DMS153 treated with DMSO at 0.1 percent for 48 hours (cell line): ENCODE measurements around the gene DNAAF1.

Source experiments
- DNase-seq: peaks from one replicate; lab custom pipeline; 2025; ENCODE audit not compliant: unreplicated experiment; lab: John Stamatoyannopoulos, UW

The DNAAF1 gene

GRCh38 chr16:84159007-84159406, 13.9 kb downstream of the DNAAF1 start:
- no peak for DNase-seq

- no peak for DNase-seq
These were observed 14.7 kb downstream of the DNAAF1 start for GRCh38 chr16:84159800-84160199.

- DNase-seq = no peak
These were observed 15.9 kb downstream of the DNAAF1 start for GRCh38 chr16:84161037-84161436.

- DNase-seq = no peak
These were observed 16.7 kb downstream of the DNAAF1 start for GRCh38 chr16:84161801-84162200.

GRCh38 chr16:84165746-84166145, 20.6 kb downstream of the DNAAF1 start:
- no peak for DNase-seq

- no peak for DNase-seq
These were observed 21.9 kb downstream of the DNAAF1 start for GRCh38 chr16:84166796-84167695.

GRCh38 chr16:84169765-84170310, 24.7 kb downstream of the DNAAF1 start:
- no peak for DNase-seq

GRCh38 chr16:84174396-84174795, 29.3 kb downstream of the DNAAF1 start:
- DNase-seq = no peak

- peak; percentile 47 for DNase-seq
These were observed 30.4 kb downstream of the DNAAF1 start for GRCh38 chr16:84175350-84176081.

- DNase-seq = no peak
These were observed 31.3 kb downstream of the DNAAF1 start for GRCh38 chr16:84176192-84177053.

GRCh38 chr16:84177741-84178073, 32.6 kb downstream of the DNAAF1 start:
- no peak for DNase-seq

GRCh38 chr16:84178146-84178765, 33.1 kb downstream of the DNAAF1 start:
- DNase-seq = no peak

GRCh38 chr16:84178892-84179611, 33.9 kb downstream of the DNAAF1 start:
- no peak for DNase-seq

- no peak for DNase-seq
These were observed 34.7 kb downstream of the DNAAF1 start for GRCh38 chr16:84179612-84180320.

- DNase-seq = no peak
These were observed 35.5 kb downstream of the DNAAF1 start for GRCh38 chr16:84180519-84181140.

- no peak for DNase-seq
These were observed 36.2 kb downstream of the DNAAF1 start for GRCh38 chr16:84181144-84181915.

GRCh38 chr16:84182104-84182503, 37.0 kb downstream of the DNAAF1 start:
- DNase-seq = no peak
